Occipital lobe (tissue), 2 donors: ENCODE results near the gene HOXB9. TPM values are rescaled to one million over a fixed set of nuclear protein-coding genes. Genes with fewer than 3 reads are reported as not detected.

Experiments used
- DNase-seq: peaks from one replicate; lab custom pipeline; 2025; lab: John Stamatoyannopoulos, UW
- total RNA-seq: library from RNA; depleted of rRNA; stranded (reverse); fragments of >200 nt; gene quantifications from one replicate; pipeline ENCODE4 v1.2.3, GENCODE V29; 2014

Gene HOXB9
- total RNA-seq, 1 donor from 2014 or later = not detected

GRCh38 chr17:48625495-48626244 lies 488 bp downstream of the HOXB9 start:
- no peak for DNase-seq

- DNase-seq = no peak
Measured at GRCh38 chr17:48624544-48625494, 1.3 kb downstream of the HOXB9 start.

- no peak for DNase-seq
Measured at GRCh38 chr17:48624118-48624517, 2.0 kb downstream of the HOXB9 start.

DNA sequence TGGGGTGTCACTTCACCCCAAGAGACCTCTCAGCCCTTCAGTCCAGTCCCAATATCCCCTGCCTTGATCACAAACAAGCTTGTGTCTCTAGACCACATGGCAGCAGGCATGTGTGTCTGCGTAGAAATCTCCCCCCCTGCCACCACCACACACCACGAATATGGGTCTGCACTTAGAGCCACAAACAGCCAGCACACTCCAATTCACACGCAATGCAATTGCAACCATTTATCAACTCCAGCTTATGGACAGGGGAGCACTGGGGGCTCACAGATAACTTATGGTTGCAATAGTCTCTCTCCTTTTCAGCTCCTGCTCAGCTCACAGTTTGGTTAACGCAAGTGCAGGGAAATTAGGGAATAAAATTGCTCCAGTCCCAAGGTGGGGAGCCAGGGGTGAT lies 2.6 kb downstream of the HOXB9 start:
- no peak for DNase-seq

GRCh38 chr17:48622857-48623256 lies 3.3 kb downstream of the HOXB9 start:
- DNase-seq = no peak

- no peak for DNase-seq
Measured at GRCh38 chr17:48621410-48622392, 4.5 kb downstream of the HOXB9 start.

DNA sequence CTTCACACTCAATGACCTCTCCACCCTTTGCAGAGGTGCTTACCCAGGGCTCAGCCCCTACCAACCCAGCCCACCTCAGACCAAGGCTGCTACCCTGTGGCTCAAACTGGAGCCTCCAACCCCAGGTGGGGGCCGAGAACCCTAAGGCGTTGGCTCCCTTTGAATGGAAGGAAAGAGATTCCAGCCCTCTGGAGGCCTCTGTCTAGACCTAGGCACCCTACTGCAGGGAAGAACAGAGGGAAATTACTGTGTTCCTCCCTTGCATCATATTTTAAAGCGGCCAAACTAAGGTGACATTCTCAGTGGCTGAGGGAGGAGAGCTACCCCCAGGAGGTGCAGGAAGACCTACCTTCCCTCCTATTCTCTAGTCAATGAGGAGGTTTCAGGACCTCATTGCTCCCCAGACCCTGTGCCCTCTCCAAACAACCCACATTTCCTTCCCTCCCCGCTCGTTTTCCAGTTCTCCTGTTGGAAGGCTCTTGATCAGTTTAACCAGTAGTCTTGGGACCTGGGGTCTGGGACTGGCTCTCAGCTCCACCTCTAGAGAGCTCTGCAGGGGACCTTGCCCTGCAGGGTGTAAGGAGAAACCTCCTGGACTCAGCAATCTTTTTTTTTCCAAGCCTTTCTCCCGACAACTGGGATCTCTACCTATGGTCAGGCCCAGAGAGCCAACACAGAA lies 5.6 kb downstream of the HOXB9 start:
- DNase-seq = no peak

- DNase-seq = no peak
Measured at GRCh38 chr17:48619826-48620449, 6.2 kb downstream of the HOXB9 start.

DNA sequence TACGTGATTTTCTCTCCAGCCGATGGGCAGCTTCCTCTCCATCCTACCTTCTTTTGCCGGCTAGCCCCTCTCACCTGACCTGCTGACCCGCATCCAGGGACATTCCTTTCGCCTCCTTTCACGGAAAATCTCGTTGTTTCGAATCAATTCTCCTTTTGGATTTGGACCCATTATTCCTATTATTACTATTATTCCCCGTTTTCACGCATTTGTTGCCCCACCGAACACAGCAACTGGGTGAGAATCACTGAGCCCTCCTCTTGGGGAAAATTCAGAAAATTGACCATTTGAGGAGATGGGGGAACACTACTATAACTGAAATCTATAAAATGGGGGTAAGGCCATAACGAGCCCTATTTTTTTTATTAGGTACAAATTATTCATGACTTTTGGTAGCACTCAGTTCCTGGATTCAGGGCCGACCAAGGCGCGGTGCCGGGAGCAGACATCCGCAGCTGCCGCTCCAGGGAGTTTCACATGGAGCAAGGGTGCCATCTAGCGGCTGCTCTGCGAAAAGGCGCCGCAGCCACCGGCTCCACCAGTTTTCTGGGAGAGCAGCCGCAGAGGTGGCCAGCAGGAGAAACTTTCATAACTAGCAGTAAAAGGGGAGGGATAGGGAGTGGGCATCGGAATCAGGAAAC lies 7.8 kb downstream of the HOXB9 start:
- DNase-seq = peak; percentile 60

DNA sequence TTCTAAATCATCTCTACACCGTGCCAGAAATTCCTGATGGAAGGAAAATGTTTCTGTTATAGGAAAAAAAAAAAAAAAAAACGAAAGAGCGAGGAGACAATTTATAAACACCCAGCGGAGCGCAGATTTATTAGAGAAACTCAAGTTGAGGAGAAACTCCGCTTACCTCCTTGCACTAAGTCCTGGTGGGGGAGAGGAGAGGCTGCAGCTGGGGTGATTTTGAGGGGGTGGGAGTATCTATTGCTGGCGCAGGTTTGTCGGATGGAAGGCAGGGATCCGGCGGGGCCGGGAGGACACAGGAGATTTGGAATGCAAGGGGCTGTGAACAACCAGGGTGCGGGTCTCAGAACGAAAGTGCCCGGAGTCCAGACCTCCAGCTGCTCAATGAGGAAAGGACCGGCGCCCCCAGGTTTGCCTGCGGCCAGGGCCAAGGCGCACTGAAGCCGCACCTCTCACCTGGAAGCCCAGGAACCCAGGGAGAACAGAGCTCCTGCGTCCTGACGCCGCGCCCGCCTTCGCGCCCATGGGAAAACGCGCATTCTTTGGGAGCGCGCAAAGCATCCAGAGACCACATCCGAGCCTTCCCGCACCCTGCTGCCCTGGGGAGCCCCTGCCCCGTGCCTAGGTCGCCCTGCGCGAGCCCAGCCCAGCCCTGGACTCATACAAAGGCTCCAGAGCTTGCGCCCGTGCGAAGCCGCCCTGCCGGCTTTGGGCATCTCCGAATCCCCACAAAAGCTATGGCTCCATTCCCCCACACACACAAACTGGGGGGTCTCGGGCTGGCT lies 8.5 kb downstream of the HOXB9 start:
- no peak for DNase-seq

GRCh38 chr17:48616717-48617470 lies 9.3 kb downstream of the HOXB9 start:
- no peak for DNase-seq

DNA sequence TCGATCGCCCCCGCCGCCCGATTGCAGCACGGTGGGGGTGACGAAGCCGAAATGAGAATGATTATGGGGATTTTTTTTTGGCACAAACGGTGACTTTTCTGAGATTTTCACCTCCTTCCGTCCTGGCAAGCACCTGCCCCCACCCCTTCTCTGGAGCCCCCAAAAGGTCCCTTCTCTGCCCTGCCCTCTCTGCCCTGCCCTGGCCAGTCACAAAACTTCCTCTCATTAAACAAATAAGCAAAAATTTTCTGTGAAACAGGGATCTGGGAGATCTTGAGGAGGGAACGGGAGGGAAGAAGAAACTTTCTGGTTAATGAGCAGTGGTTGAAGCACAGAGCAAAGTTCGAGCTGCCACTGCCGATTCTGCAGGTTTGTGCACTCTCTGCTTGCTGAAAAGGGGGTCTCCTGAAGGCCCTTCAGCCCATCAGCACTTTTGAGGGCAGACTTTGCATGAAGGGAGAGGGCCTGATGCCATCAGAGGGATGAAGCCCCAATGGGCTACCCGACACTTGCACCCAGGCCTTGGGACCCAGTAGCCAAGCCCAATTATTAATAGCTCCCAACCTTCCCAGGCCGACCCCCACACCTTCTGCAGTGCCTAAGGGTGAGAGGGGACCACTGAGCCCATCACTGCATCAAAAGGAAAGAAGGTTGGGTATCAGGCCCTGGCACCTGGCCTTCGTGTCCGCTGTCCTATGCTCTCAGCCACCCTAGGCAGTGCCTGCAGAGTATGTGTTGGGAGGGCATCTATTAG lies 10.0 kb downstream of the HOXB9 start:
- no peak for DNase-seq

- no peak for DNase-seq
Measured at GRCh38 chr17:48615047-48615962, 10.9 kb downstream of the HOXB9 start, which contains the start of gene HOXB8. Gene HOXB8 (minus strand): TSS chr17:48615292. CDS start chr17:48614704, 588 bp downstream.

DNA sequence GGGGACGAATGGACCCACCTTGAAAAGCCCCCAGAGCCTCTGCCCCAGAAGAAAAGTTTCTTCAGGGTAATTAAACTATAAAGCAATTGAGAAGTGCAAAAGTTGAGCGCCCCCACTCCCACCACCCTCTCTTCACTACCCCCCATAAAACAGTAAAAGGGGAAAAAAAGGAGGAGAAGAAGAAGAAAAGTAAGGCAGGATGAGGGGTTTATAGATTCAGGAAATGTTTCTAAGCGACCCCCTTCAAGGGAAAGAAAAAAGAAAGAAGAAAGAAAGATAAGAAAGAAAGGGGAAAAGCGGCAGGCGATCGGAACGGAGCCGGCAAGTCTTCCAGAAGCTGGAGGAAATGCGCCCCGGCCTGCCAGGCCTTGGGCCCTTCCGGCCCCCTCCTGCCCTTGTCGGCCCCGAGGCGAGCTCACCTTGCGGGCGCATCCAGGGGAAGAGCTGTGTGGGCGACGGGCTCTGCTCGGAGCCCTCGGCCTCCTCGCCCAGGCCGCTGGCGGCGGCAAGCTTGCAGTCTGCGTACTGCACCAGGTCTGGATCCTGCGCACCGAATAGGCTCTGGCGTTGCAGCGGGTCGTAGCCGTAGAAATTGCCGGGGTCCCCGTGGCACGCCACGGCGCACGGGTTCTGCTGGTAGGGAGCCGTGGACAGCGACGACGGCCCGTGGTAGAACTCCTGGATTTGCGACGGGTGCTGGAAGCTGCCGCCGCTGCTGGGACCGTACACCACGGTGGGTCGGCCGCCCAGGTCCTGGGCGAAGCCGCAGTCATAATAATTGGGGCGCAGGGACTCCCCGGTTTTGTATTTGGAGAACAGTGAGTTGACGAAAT lies 12.1 kb downstream of the HOXB9 start:
- no peak for DNase-seq
